HepG2 (cell line): ENCODE data around the gene PRKAR2A. TPM values are rescaled to one million over a fixed set of nuclear protein-coding genes. Genes with fewer than 3 reads are reported as not detected.

Experiments used
- ATAC-seq: fragments of 200-7000 bp; cut with Tn5 transposase; 3 replicates; pipeline ENCODE4 v1.9.1; 2020; ENCODE audit warnings: mild to moderate bottlenecking, moderate library complexity
- BruUV-seq: library from RNA; stranded (reverse); fragments of 400-500 nt; replicated peaks from 2 replicates; lab custom pipeline; 2021; lab: Mats Ljungman, UMichigan
- CTCF ChIA-PET: fragments of 300-600 bp; formaldehyde crosslinking; extraction: SDS; loops from one replicate; lab custom pipeline; 2021; ENCODE audit warnings: low total read pairs, inconsistent platforms, low intra/inter-chr PET ratio; lab: Yijun Ruan, JAX
- POLR2A ChIA-PET: fragments of 350-600 bp; sonication (Branson Sonifier 250); formaldehyde crosslinking; loops from one replicate; lab custom pipeline; 2020; ENCODE audit warnings: antibody characterized with exemption, inconsistent platforms; lab: Yijun Ruan, JAX
- DNase-seq: peaks from one replicate; pipeline ENCODE4 v3.0.0-alpha.2; 2015; ENCODE audit warnings: low spot score
- FAIRE-seq: peaks from 3 replicates; lab custom pipeline; 2011; peaks lifted over from hg19 to GRCh38; lab: Jason Lieb, UNC
- H2AFZ ChIP-seq: one replicate; pipeline ENCODE4 v1.6.1; 2011; ENCODE audit warnings: low read length, inconsistent platforms
- H3K27ac ChIP-seq: fragments of 300-600 bp; 3 replicates; pipeline ENCODE4 v1.8.0; 2011; ENCODE audit warnings: mixed run types, mild to moderate bottlenecking, mixed read lengths, low read length, inconsistent platforms; ENCODE audit not compliant: insufficient read depth; ENCODE audit errors: extremely low read length
- H3K27me3 ChIP-seq, 2 experiments: fragments of 200-600 bp in 1 of 2; 2 replicates in 1 of 2; 3 replicates in 1 of 2; pipeline versions ENCODE4 v1.6.0 to v1.8.0; 2011; ENCODE audit warnings: low read length in 2 of 2, mild to moderate bottlenecking in 2 of 2, moderate library complexity in 2 of 2, inconsistent platforms in 1 of 2; ENCODE audit not compliant: insufficient read depth in 2 of 2, control insufficient read depth in 1 of 2
- H3K36me3 ChIP-seq, 2 experiments: fragments of 200-600 bp in 1 of 2; replicated peaks in 1 of 2; 2 replicates in 1 of 2; 3 replicates in 1 of 2; pipeline versions ENCODE4 v1.5.1 to v1.8.0; 2011; ENCODE audit warnings: low read length in 2 of 2, inconsistent platforms in 1 of 2; ENCODE audit not compliant: insufficient read depth in 2 of 2, control insufficient read depth in 1 of 2
- H3K4me1 ChIP-seq: 2 replicates; pipeline ENCODE4 v1.5.1; 2012; ENCODE audit warnings: low read length, inconsistent platforms; ENCODE audit not compliant: insufficient read depth
- H3K4me2 ChIP-seq: 2 replicates; pipeline ENCODE4 v1.6.0; 2011; ENCODE audit warnings: low read depth, low read length, inconsistent platforms
- H3K4me3 ChIP-seq, 3 experiments: fragments of 200-600 bp in 1 of 3; sonication (generic), shearing (Covaris generic) in 1 of 3; replicated peaks in 1 of 3; 2 replicates each; pipeline ENCODE4 v1.5.1; 2011 to 2016; ENCODE audit warnings: low read length in 3 of 3, inconsistent platforms in 2 of 3, low read depth in 2 of 3, mild to moderate bottlenecking in 2 of 3, control low read depth in 1 of 3, mixed read lengths in 1 of 3; ENCODE audit not compliant: insufficient read depth in 1 of 3
- H3K79me2 ChIP-seq: one replicate; pipeline ENCODE4 v1.6.1; 2011; ENCODE audit warnings: low read length, inconsistent platforms; ENCODE audit not compliant: insufficient read depth
- H3K9ac ChIP-seq: 2 replicates; pipeline ENCODE4 v1.6.0; 2011; ENCODE audit warnings: mild to moderate bottlenecking, low read depth, low read length, inconsistent platforms; ENCODE audit not compliant: insufficient read depth
- H3K9me3 ChIP-seq: 2 replicates; pipeline ENCODE4 v1.5.1; 2012; ENCODE audit warnings: mild to moderate bottlenecking, low read length
- H4K20me1 ChIP-seq: 2 replicates; pipeline ENCODE4 v1.6.0; 2011; ENCODE audit warnings: inconsistent platforms, mild to moderate bottlenecking, low read length, moderate library complexity; ENCODE audit not compliant: insufficient read depth
- ELF1 ChIP-seq: sonication (generic); formaldehyde crosslinking; IDR thresholded peaks from 2 replicates; pipeline ENCODE4 v1.4.0; 2020; ENCODE audit warnings: missing genetic modification reagents
- ESRRA ChIP-seq: sonication (generic); formaldehyde crosslinking; IDR thresholded peaks from 2 replicates; pipeline ENCODE4 v1.5.1; 2020; ENCODE audit warnings: mild to moderate bottlenecking, low read depth, missing genetic modification reagents
- HMGA1 ChIP-seq: sonication (generic); formaldehyde crosslinking; conservative IDR thresholded peaks from 2 replicates; pipeline ENCODE4 v1.4.0; 2020; ENCODE audit warnings: missing genetic modification reagents
- IKZF1 ChIP-seq: fragments of 450-650 bp; IDR thresholded peaks from 2 replicates; pipeline ENCODE4 v1.7.1; 2016
- RBM39 ChIP-seq: fragments of 200-400 bp; formaldehyde crosslinking; IDR thresholded peaks from one replicate; pipeline ENCODE4 v1.6.1; 2018; ENCODE audit warnings: antibody characterized with exemption, mild to moderate bottlenecking, low read depth, low read length; ENCODE audit not compliant: poor library complexity, severe bottlenecking
- RORA ChIP-seq: sonication (generic); formaldehyde crosslinking; IDR thresholded peaks from 2 replicates; pipeline ENCODE4 v1.5.0; 2020; ENCODE audit warnings: mild to moderate bottlenecking, missing genetic modification reagents, moderate library complexity
- ZNF543 ChIP-seq: sonication (generic); formaldehyde crosslinking; IDR thresholded peaks from 2 replicates; pipeline ENCODE4 v1.4.0; 2020; ENCODE audit warnings: mild to moderate bottlenecking, missing genetic modification reagents
- ZNF766 ChIP-seq: sonication (generic); formaldehyde crosslinking; IDR thresholded peaks from 2 replicates; pipeline ENCODE4 v1.5.0; 2020; ENCODE audit warnings: missing genetic modification reagents, borderline replicate concordance
- ZNF773 ChIP-seq: sonication (generic); formaldehyde crosslinking; IDR thresholded peaks from 2 replicates; pipeline ENCODE4 v1.4.0; 2020; ENCODE audit warnings: missing genetic modification reagents, borderline replicate concordance
- WGBS: methylation state at CpG from one replicate; pipeline ENCODE4 v1.1.6; 2017; ENCODE audit warnings: low lambda C conversion rate; 5-methylcytosine and 5-hydroxymethylcytosine counted together
- in situ Hi-C: cut with HindIII; loops from 2 replicates; pipeline ENCODE4 v1.10.0; 2017; ENCODE audit warnings: low pct_unique_long_range_greater_than_20kb; ENCODE audit not compliant: extremely low pct_ligation_motif_present
- intact Hi-C: fragments of 100-400 bp; cut with micrococcal nuclease; formaldehyde crosslinking; loops from one replicate; pipeline ENCODE4 v1.10.0; 2022; ENCODE audit not compliant: unreplicated experiment
- polyA plus RNA-seq, 8 experiments: library from polyadenylated mRNA; depleted of rRNA in 3 of 8; stranded (reverse) in 7 of 8; unstranded in 1 of 8; fragments of >200 nt; fragmentation: Illumina TruSeq in 4 of 8; extraction: Trizol in 4 of 8; gene quantifications; 2 replicates each; pipeline versions ENCODE4 v1.2.1 to v1.2.3, GENCODE V29; 2011 to 2016; ENCODE audit warnings: low read depth in 4 of 8, missing spikeins in 1 of 8, mixed read lengths in 1 of 8; ENCODE audit not compliant: insufficient read depth in 1 of 8
- total RNA-seq, 5 experiments: library from RNA; depleted of rRNA; stranded (reverse); fragments of >200 nt; fragmentation: Illumina TruSeq; extraction: Trizol; gene quantifications; 2 replicates each; pipeline ENCODE4 v1.2.3, GENCODE V29; 2016; ENCODE audit warnings: low read depth in 1 of 5
- TF ChIP-seq, protein P1 (sequence below): sonication (generic); formaldehyde crosslinking; IDR thresholded peaks from 2 replicates; pipeline ENCODE4 v1.4.0; 2020; ENCODE audit warnings: mild to moderate bottlenecking, missing genetic modification reagents
- TF ChIP-seq, protein P2 (sequence below): sonication (generic); formaldehyde crosslinking; IDR thresholded peaks from 2 replicates; pipeline ENCODE4 v1.9.0; 2021; ENCODE audit warnings: missing genetic modification reagents, borderline replicate concordance
- TF ChIP-seq, protein P3 (sequence below): sonication (generic); formaldehyde crosslinking; IDR thresholded peaks from 2 replicates; pipeline ENCODE4 v1.4.0; 2020; ENCODE audit warnings: missing genetic modification reagents
- TF ChIP-seq, protein P4 (sequence below): sonication (generic); formaldehyde crosslinking; IDR thresholded peaks from 2 replicates; pipeline ENCODE4 v1.8.0; 2022; ENCODE audit warnings: mild to moderate bottlenecking, missing genetic modification reagents, moderate library complexity

The PRKAR2A gene
- total and polyA plus RNA-seq, 2 of the 13 experiments (the other 11 are each of a cell fraction or from before 2014, with no cell fraction given), result 11.8 to 29.2 TPM

DNA sequence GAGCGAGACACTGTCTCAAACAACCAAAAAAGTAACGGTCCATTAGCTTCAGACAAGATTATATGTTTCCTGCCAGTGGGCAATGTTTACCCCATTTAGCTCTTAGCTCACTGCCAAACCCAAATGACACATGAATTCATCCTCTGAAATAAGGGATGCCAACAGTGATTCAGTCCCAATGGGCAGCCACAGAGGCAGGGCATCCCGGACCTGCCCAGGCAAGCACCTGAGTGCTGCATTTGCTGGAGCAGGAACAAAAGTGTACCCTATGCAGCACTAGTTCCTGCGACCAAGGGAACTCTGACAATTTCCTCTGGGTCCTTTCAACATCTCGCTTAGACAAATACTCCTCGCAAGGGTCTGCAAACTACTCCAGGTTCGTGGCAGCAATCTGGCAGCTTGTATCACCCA is 138.6 kb downstream of the PRKAR2A start:
- no peaks in the 10 kb centered on the region for H3K9me3 ChIP-seq
- WGBS, result 95% methylated on average over 7 of the region's 7 CpGs
- ChIA-PET CTCF (no interaction called here), POLR2A (interaction anchor here (1.6 to 4.0 kb wide), 3 partner anchors 8 to 31 kb away, joined by 3 to 20 read pairs (median 10); partner anchors contain the start of gene IP6K2)
- H3K79me2 ChIP-seq, result peaks cover 88% of the 10 kb centered on the region
- peaks cover 17 to 46% of the 10 kb centered on the region in 2 experiments for H3K36me3 ChIP-seq
- TF ChIP-seq, protein P1, sequence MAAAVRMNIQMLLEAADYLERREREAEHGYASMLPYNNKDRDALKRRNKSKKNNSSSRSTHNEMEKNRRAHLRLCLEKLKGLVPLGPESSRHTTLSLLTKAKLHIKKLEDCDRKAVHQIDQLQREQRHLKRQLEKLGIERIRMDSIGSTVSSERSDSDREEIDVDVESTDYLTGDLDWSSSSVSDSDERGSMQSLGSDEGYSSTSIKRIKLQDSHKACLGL (CRISPR knock-in tag), result no peak
- TF ChIP-seq IKZF1 (no peak), HMGA1 (no peak), ZNF773 (CRISPR knock-in tag) (no peak), RORA (CRISPR knock-in tag) (no peak), ESRRA (CRISPR knock-in tag) (no peak), ZNF766 (CRISPR knock-in tag) (no peak), ELF1 (CRISPR knock-in tag) (no peak), ZNF543 (no peak), RBM39 (no peak)
- TF ChIP-seq, protein P2, sequence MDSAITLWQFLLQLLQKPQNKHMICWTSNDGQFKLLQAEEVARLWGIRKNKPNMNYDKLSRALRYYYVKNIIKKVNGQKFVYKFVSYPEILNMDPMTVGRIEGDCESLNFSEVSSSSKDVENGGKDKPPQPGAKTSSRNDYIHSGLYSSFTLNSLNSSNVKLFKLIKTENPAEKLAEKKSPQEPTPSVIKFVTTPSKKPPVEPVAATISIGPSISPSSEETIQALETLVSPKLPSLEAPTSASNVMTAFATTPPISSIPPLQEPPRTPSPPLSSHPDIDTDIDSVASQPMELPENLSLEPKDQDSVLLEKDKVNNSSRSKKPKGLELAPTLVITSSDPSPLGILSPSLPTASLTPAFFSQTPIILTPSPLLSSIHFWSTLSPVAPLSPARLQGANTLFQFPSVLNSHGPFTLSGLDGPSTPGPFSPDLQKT (CRISPR knock-in tag), result no peak
- TF ChIP-seq, protein P3, sequence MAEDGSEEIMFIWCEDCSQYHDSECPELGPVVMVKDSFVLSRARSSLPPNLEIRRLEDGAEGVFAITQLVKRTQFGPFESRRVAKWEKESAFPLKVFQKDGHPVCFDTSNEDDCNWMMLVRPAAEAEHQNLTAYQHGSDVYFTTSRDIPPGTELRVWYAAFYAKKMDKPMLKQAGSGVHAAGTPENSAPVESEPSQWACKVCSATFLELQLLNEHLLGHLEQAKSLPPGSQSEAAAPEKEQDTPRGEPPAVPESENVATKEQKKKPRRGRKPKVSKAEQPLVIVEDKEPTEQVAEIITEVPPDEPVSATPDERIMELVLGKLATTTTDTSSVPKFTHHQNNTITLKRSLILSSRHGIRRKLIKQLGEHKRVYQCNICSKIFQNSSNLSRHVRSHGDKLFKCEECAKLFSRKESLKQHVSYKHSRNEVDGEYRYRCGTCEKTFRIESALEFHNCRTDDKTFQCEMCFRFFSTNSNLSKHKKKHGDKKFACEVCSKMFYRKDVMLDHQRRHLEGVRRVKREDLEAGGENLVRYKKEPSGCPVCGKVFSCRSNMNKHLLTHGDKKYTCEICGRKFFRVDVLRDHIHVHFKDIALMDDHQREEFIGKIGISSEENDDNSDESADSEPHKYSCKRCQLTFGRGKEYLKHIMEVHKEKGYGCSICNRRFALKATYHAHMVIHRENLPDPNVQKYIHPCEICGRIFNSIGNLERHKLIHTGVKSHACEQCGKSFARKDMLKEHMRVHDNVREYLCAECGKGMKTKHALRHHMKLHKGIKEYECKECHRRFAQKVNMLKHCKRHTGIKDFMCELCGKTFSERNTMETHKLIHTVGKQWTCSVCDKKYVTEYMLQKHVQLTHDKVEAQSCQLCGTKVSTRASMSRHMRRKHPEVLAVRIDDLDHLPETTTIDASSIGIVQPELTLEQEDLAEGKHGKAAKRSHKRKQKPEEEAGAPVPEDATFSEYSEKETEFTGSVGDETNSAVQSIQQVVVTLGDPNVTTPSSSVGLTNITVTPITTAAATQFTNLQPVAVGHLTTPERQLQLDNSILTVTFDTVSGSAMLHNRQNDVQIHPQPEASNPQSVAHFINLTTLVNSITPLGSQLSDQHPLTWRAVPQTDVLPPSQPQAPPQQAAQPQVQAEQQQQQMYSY (CRISPR knock-in tag), result no peak
- TF ChIP-seq, protein P4, sequence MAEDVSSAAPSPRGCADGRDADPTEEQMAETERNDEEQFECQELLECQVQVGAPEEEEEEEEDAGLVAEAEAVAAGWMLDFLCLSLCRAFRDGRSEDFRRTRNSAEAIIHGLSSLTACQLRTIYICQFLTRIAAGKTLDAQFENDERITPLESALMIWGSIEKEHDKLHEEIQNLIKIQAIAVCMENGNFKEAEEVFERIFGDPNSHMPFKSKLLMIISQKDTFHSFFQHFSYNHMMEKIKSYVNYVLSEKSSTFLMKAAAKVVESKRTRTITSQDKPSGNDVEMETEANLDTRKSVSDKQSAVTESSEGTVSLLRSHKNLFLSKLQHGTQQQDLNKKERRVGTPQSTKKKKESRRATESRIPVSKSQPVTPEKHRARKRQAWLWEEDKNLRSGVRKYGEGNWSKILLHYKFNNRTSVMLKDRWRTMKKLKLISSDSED, result no peak
- ATAC-seq, result no peak
- BruUV-seq, result TSS peak; percentile 18
- no peak for FAIRE-seq
- no peak for DNase-seq
- H3K27me3 ChIP-seq, result no peaks in the 10 kb centered on the region
- intact Hi-C loops, result no loop called here
- peaks cover 41% of the 10 kb centered on the region for H3K4me1 ChIP-seq
- in situ Hi-C loops, result no loop called here
- peaks cover 72% of the 10 kb centered on the region for H4K20me1 ChIP-seq
- no peak overlapping the region for H3K4me2 ChIP-seq
- no peak overlapping the region for H3K4me3 ChIP-seq
- no peak overlapping the region for H2AFZ ChIP-seq
- H3K9ac ChIP-seq, result no peak overlapping the region
- no peak overlapping the region for H3K27ac ChIP-seq
